CD8-positive, alpha-beta memory T cell (primary cell): Measurements from ENCODE around the gene RGS6. TPM values are rescaled to one million over a fixed set of nuclear protein-coding genes. Genes with fewer than 3 reads are reported as not detected.
A peak's percentile ranks its signal among the peaks of the same experiment; 100 is the strongest.

Experiments
- CTCF ChIA-PET: fragments of 350-600 bp; sonication (Branson Sonifier 250); formaldehyde crosslinking; loops from one replicate; lab custom pipeline; 2021; ENCODE audit warnings: antibody characterized with exemption; lab: Charles Lee
- POLR2A ChIA-PET: fragments of 350-600 bp; sonication (Branson Sonifier 250); formaldehyde crosslinking; loops from one replicate; lab custom pipeline; 2021; ENCODE audit warnings: antibody characterized with exemption; lab: Charles Lee
- DNase-seq, 5 donors: peaks; one replicate each; pipeline versions ENCODE4 v3.0.0 to v3.0.0-alpha.2; 2020 to 2022; ENCODE audit warnings: mixed read lengths in 1 of 5
- H3K27ac ChIP-seq: one replicate; pipeline ENCODE4 v1.7.0; 2013; ENCODE audit warnings: low read depth, mild to moderate bottlenecking, low read length, moderate library complexity
- H3K27me3 ChIP-seq: 2 replicates; pipeline ENCODE4 v1.7.0; 2013; ENCODE audit warnings: low read length, mild to moderate bottlenecking; ENCODE audit not compliant: insufficient read depth, poor library complexity, severe bottlenecking
- H3K36me3 ChIP-seq: 2 replicates; pipeline ENCODE4 v1.7.0; 2013; ENCODE audit warnings: mild to moderate bottlenecking, low read length, moderate library complexity; ENCODE audit not compliant: insufficient read depth
- H3K4me1 ChIP-seq: 2 replicates; pipeline ENCODE4 v1.7.0; 2013; ENCODE audit warnings: mild to moderate bottlenecking, low read length, moderate library complexity; ENCODE audit not compliant: insufficient read depth
- H3K4me3 ChIP-seq: 2 replicates; pipeline ENCODE4 v1.7.0; 2013; ENCODE audit warnings: mild to moderate bottlenecking, low read length
- H3K9me3 ChIP-seq: 2 replicates; pipeline ENCODE4 v1.7.0; 2013; ENCODE audit warnings: mild to moderate bottlenecking, low read length
- H3K27ac Mint-ChIP-seq, 8 donors: one replicate each; pipeline ENCODE4 v1.8.0; 2020 to 2021; ENCODE audit warnings: mixed read lengths in 8 of 8, mild to moderate bottlenecking in 6 of 8, inconsistent platforms in 3 of 8, moderate library complexity in 3 of 8
- H3K27me3 Mint-ChIP-seq, 2 donors: one replicate each; pipeline ENCODE4 v1.8.0; 2020 to 2021; ENCODE audit warnings: mixed read lengths in 2 of 2, mild to moderate bottlenecking in 1 of 2, moderate library complexity in 1 of 2
- H3K36me3 Mint-ChIP-seq, 3 donors: one replicate each; pipeline ENCODE4 v1.8.0; 2020 to 2021; ENCODE audit warnings: mixed read lengths in 3 of 3, inconsistent platforms in 1 of 3, mild to moderate bottlenecking in 1 of 3
- H3K4me1 Mint-ChIP-seq, 3 donors: one replicate each; pipeline ENCODE4 v1.8.0; 2020 to 2021; ENCODE audit warnings: mixed read lengths in 3 of 3, inconsistent platforms in 1 of 3, mild to moderate bottlenecking in 1 of 3
- H3K4me3 Mint-ChIP-seq, 7 donors: one replicate each; pipeline ENCODE4 v1.8.0; 2020 to 2021; ENCODE audit warnings: mixed read lengths in 7 of 7, mild to moderate bottlenecking in 6 of 7, moderate library complexity in 4 of 7, inconsistent platforms in 2 of 7
- H3K9me3 Mint-ChIP-seq, 5 donors: one replicate each; pipeline ENCODE4 v1.8.0; 2020 to 2022; ENCODE audit warnings: mixed read lengths in 5 of 5, mild to moderate bottlenecking in 3 of 5, moderate library complexity in 2 of 5, inconsistent platforms in 1 of 5
- polyA plus RNA-seq: library from polyadenylated mRNA; unstranded; fragments of 300-500 nt; fragmentation: Illumina TruSeq; gene quantifications from one replicate; pipeline ENCODE4 v1.2.3, GENCODE V29; 2021
- total RNA-seq, 2 experiments: library from RNA; stranded (reverse); gene quantifications; one replicate each; pipeline ENCODE4 v1.2.3, GENCODE V29; 2021

Gene RGS6
- total and polyA plus RNA-seq, 3 experiments from 2014 or later: 0.60 to 0.88 TPM; not detected in 1

DNA sequence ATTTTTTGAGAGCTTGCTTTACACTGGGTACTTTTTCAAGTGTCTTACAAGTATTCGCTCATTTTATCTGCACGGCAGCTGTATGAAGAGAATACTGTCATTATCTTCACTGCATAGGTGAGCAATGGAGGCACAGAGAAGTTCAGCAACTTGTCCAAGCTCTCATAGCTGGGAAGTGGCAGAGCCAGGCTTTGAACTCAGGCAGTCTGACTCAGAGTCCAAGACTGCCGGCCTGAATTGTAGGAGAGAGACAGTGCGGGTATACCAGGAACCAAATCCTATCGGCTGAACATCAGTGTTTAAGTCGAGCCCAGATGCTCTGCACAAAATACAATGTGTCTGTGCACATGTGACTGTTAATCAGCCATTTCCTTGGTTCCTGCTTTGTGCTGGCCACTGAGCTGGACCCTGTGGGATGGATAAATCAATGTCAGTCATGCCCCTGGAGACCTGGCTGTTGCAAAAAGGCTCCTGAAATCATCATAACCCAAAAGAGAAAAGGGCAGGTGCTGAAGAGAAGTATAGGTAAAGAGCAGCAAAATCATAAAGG lies 487.1 kb downstream of the RGS6 start:
- H3K9me3 Mint-ChIP-seq: peaks cover 0 to 12% (median 5%) of the 10 kb centered on the region in 5 donors
- Histone ChIP-seq H3K27ac (no peak overlapping the region), H3K27me3 (no peaks in the 10 kb centered on the region), H3K36me3 (no peaks in the 10 kb centered on the region), H3K4me1 (no peaks in the 10 kb centered on the region), H3K9me3 (no peaks in the 10 kb centered on the region), H3K4me3 (no peak overlapping the region)
- peaks cover 0 to 4% (median 0%) of the 10 kb centered on the region in 3 donors for H3K36me3 Mint-ChIP-seq
- ChIA-PET POLR2A (no interaction called here), CTCF (interaction anchor here (2.2 kb wide), 1 partner anchor 16 kb away, joined by 7 read pairs; no protein-coding TSS in a partner anchor)
- peaks cover 25 to 36% of the 10 kb centered on the region in 2 donors for H3K27me3 Mint-ChIP-seq
- H3K27ac Mint-ChIP-seq: no peak overlapping the region
- peaks cover 0 to 7% (median 5%) of the 10 kb centered on the region in 3 donors for H3K4me1 Mint-ChIP-seq
- no peak for DNase-seq
- no peak overlapping the region for H3K4me3 Mint-ChIP-seq

DNA sequence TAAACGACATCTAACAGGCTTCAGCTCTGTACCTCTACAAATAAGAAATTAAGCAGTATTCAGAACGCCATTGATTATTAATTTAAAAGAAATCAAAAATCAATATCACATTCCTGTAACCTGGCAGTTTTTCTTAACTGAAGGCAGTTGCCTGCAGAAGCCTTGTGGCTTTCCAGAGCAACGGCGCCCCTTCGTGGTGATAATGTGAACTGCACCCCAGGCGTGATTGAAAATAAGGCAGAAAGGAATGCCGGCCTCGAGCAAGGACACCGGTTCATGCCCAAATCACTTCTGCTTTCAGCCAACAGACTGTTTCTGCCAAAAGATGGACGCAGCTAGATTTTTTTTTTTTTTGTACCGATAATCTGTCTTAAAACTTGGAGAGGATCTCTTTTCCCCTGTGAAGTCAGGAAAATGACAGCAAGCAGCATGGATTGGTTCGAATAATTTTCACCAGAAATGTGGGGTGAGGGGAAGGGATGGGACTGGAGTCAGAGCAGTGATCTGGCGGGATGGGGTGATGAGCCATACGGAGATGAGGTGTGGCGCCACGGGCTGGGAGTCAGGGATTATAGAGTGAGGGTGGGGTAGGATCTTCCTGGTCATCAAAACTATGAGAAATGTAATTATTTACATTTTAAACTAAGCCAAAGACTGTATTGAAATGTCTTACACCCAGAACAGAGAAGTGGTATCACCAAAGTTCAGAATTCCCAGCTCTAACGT lies 488.7 kb downstream of the RGS6 start:
- ChIA-PET CTCF (interaction anchor here (0.9 to 2.2 kb wide), 2 partner anchors 17 to 18 kb away, joined by 4 to 7 read pairs; no protein-coding TSS in a partner anchor), POLR2A (no interaction called here)
- H3K36me3 ChIP-seq: no peaks in the 10 kb centered on the region
- no peak overlapping the region for H3K4me3 ChIP-seq
- no peaks in the 10 kb centered on the region for H3K27me3 ChIP-seq
- Mint-ChIP-seq H3K36me3 (peaks cover 0 to 4% (median 0%) of the 10 kb centered on the region in 3 donors), H3K4me1 (peaks cover 0 to 7% (median 5%) of the 10 kb centered on the region in 3 donors), H3K4me3 (no peak overlapping the region), H3K27ac (peak overlapping the region in 1 of 8 donors; percentile 63), H3K9me3 (peaks cover 0 to 5% (median 0%) of the 10 kb centered on the region in 5 donors), H3K27me3 (peaks cover 20 to 29% of the 10 kb centered on the region in 2 donors)
- no peaks in the 10 kb centered on the region for H3K9me3 ChIP-seq
- H3K4me1 ChIP-seq: no peaks in the 10 kb centered on the region
- DNase-seq: peak; percentile 29 to 57 (median 46)
- H3K27ac ChIP-seq: no peak overlapping the region

DNA sequence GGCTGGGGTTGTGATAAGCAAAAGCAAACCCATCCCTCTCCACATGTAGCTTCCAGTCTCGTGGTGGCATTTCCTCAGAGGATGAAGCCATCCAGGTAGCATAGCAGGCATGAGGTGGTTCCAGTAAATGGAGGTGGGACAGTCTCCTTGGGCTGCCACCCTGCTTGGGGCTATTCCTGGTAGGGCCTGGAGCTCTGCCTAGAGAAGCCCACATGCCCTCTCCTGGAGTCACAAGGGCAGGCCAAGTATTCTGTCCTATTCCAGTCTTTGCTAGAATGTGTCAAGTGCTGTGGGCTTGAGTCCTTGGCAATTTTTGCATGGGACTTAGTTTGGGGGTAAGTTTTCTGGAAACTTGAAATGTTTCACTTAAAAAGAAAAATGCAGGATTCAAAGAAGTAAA lies 491.7 kb downstream of the RGS6 start:
- H3K27ac ChIP-seq: no peak overlapping the region
- Mint-ChIP-seq H3K4me3 (no peak overlapping the region), H3K27me3 (peaks cover 12 to 36% of the 10 kb centered on the region in 2 donors), H3K9me3 (peaks cover 0 to 7% (median 5%) of the 10 kb centered on the region in 5 donors), H3K4me1 (peaks cover 0 to 7% (median 5%) of the 10 kb centered on the region in 3 donors), H3K36me3 (peaks cover 0 to 9% (median 0%) of the 10 kb centered on the region in 3 donors), H3K27ac (no peak overlapping the region)
- no peaks in the 10 kb centered on the region for H3K9me3 ChIP-seq
- ChIA-PET POLR2A (no interaction called here), CTCF (no interaction called here)
- no peak overlapping the region for H3K4me3 ChIP-seq
- H3K4me1 ChIP-seq: no peaks in the 10 kb centered on the region
- H3K36me3 ChIP-seq: no peaks in the 10 kb centered on the region
- DNase-seq: no peak
- no peaks in the 10 kb centered on the region for H3K27me3 ChIP-seq

DNA sequence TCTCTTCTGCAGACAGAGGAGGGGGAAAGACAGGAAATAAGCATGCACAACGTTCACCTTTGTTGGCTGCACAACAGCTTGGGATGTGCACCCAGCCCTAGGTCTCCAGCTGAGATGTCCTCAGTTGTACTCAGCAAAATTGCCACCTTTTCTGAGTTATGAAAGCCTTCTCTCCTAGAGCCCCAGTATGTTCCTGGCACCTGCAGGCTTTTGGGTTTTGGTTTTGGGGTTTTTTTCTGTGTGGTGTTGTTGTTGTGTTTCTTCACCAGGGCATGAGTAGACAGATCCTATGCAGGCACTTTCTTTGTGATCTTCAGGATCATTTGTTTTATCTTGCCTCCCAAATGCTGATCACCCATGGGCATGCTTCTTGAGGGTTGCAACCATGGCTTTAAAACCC lies 498.2 kb downstream of the RGS6 start:
- Histone ChIP-seq H3K4me3 (no peak overlapping the region), H3K4me1 (no peaks in the 10 kb centered on the region), H3K9me3 (no peaks in the 10 kb centered on the region), H3K27ac (no peak overlapping the region), H3K27me3 (no peaks in the 10 kb centered on the region), H3K36me3 (no peaks in the 10 kb centered on the region)
- Mint-ChIP-seq H3K27ac (peak overlapping the region in 1 of 8 donors; percentile 17), H3K36me3 (peaks cover 0 to 4% (median 0%) of the 10 kb centered on the region in 3 donors), H3K4me3 (no peak overlapping the region), H3K9me3 (peaks cover 0 to 7% (median 3%) of the 10 kb centered on the region in 5 donors), H3K4me1 (no peaks in the 10 kb centered on the region), H3K27me3 (peaks cover 4 to 11% of the 10 kb centered on the region in 2 donors)
- ChIA-PET POLR2A (no interaction called here), CTCF (no interaction called here)
- DNase-seq: no peak

DNA sequence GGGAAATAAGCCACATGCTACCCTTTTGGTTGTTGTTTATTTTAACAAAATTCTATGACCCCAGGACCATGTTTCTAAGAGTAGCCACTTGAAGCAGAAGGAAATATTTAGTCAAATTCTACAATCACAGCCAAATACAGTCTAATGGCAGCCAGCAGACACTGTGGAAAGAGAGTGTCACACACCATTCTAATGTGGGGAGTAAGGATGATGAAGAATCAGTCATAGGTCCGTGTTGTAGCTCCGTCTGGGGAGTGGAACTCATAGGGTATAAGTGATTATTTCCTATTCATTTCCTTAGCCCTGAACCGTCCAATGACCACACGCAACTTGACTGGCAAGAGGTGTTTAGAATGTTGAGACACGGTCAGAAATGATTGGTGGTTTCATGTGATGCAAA lies 500.5 kb downstream of the RGS6 start:
- CTCF ChIA-PET: no interaction called here
- H3K4me3 ChIP-seq: no peak overlapping the region
- no peaks in the 10 kb centered on the region for H3K36me3 ChIP-seq
- Mint-ChIP-seq H3K4me1 (no peaks in the 10 kb centered on the region), H3K36me3 (peaks cover 0 to 4% (median 0%) of the 10 kb centered on the region in 3 donors), H3K9me3 (peaks cover 0 to 4% (median 2%) of the 10 kb centered on the region in 5 donors), H3K4me3 (no peak overlapping the region), H3K27me3 (peaks cover 4 to 6% of the 10 kb centered on the region in 2 donors), H3K27ac (no peak overlapping the region)
- H3K4me1 ChIP-seq: no peaks in the 10 kb centered on the region
- POLR2A ChIA-PET: no interaction called here
- DNase-seq: no peak
- no peak overlapping the region for H3K27ac ChIP-seq
- H3K9me3 ChIP-seq: no peaks in the 10 kb centered on the region
- H3K27me3 ChIP-seq: no peaks in the 10 kb centered on the region

DNA sequence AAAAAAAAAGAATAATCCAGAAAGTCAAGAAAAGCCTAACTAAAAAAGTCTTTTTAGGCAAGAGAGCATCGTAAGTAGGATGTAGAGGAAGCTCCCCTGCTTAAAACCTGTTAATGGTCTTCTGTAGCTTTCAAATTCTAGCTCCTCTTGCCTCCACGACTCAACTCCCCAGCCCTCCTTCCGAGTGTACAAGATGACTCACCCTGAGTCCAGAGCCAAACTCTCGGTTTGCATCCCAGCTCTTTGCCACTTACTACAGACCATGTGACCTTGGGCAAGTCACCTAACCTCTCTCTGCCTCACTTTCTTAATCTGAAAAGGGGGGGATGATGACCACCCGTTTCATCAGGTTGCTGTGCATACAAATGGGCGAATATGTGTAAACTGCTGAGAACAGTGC lies 501.3 kb downstream of the RGS6 start:
- DNase-seq: no peak
- H3K4me1 ChIP-seq: no peaks in the 10 kb centered on the region
- no peaks in the 10 kb centered on the region for H3K9me3 ChIP-seq
- H3K4me1 Mint-ChIP-seq: no peaks in the 10 kb centered on the region
- peaks cover 0 to 2% (median 0%) of the 10 kb centered on the region in 5 donors for H3K9me3 Mint-ChIP-seq
- peaks cover 0 to 4% of the 10 kb centered on the region in 2 donors for H3K27me3 Mint-ChIP-seq
- no peak overlapping the region for H3K27ac ChIP-seq
- ChIA-PET CTCF (interaction anchor here (1.2 kb wide), 1 partner anchor 11 kb away, joined by 3 read pairs; no protein-coding TSS in a partner anchor), POLR2A (no interaction called here)
- H3K27ac Mint-ChIP-seq: no peak overlapping the region
- no peaks in the 10 kb centered on the region for H3K36me3 Mint-ChIP-seq
- no peak overlapping the region for H3K4me3 Mint-ChIP-seq
- H3K27me3 ChIP-seq: no peaks in the 10 kb centered on the region
- no peaks in the 10 kb centered on the region for H3K36me3 ChIP-seq
- H3K4me3 ChIP-seq: no peak overlapping the region

DNA sequence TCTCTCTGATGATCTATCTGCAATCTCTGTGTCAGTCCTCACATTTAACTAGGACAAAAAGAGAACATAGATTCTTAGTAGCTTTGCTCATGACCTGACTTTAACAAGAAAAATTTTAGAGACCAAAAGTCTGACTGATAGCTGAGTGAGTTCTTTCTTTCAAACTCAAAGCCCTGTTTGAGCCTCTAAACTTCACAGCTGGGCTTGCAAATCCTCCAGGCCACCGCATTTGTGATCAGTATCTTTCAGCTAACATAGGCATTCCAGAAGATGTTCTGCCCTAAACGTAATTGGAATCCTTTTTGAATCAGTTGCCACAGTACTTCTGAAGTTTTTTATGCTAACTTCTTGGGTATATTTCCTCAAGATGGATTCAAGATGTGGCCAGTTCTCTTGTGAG lies 502.6 kb downstream of the RGS6 start:
- Histone ChIP-seq H3K4me1 (peaks cover 6% of the 10 kb centered on the region), H3K27ac (no peak overlapping the region), H3K36me3 (no peaks in the 10 kb centered on the region), H3K4me3 (no peak overlapping the region), H3K27me3 (no peaks in the 10 kb centered on the region), H3K9me3 (no peaks in the 10 kb centered on the region)
- H3K9me3 Mint-ChIP-seq: no peaks in the 10 kb centered on the region
- H3K4me3 Mint-ChIP-seq: no peak overlapping the region
- POLR2A ChIA-PET: no interaction called here
- H3K27me3 Mint-ChIP-seq: peaks cover 0 to 1% of the 10 kb centered on the region in 2 donors
- no peak for DNase-seq
- H3K36me3 Mint-ChIP-seq: no peaks in the 10 kb centered on the region
- H3K27ac Mint-ChIP-seq: no peak overlapping the region
- H3K4me1 Mint-ChIP-seq: peaks cover 10 to 13% (median 11%) of the 10 kb centered on the region in 3 donors
- CTCF ChIA-PET: no interaction called here

DNA sequence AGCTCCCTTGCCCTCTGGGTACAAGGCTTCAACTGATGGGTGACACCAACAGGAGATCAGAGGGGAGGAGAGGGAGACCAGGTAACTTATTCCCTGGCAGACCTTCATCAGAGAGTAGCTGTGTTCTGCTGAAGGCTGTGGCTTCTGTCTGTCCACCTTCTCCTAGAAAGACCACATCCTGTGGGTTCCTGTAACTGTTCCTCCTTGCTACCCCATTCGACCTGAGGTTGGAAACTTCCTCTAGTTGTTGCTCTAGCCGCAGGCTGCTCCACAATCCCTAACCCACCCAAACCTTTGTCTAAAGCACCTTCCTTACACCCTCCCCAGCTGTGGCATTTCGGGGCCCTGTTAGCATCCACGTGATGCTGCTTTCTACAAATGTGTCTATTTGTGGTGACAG lies 507.5 kb downstream of the RGS6 start:
- H3K4me3 Mint-ChIP-seq: peak overlapping the region in 4 of 7 donors; percentile 4 to 35 (median 16)
- POLR2A ChIA-PET: no interaction called here

More for the DNA sequence above, 507.5 kb downstream of the RGS6 start:
- Histone ChIP-seq H3K36me3 (no peaks in the 10 kb centered on the region), H3K27ac (no peak overlapping the region), H3K4me3 (no peak overlapping the region), H3K4me1 (peaks cover 29% of the 10 kb centered on the region), H3K9me3 (no peaks in the 10 kb centered on the region), H3K27me3 (no peaks in the 10 kb centered on the region)
- CTCF ChIA-PET: interaction anchor here (1.5 kb wide), 1 partner anchor 19 kb away, joined by 4 read pairs; no protein-coding TSS in a partner anchor
- no peaks in the 10 kb centered on the region for H3K9me3 Mint-ChIP-seq
- H3K36me3 Mint-ChIP-seq: no peaks in the 10 kb centered on the region
- peaks cover 37 to 52% (median 48%) of the 10 kb centered on the region in 3 donors for H3K4me1 Mint-ChIP-seq
- no peaks in the 10 kb centered on the region for H3K27me3 Mint-ChIP-seq
- peak overlapping the region in 7 of 8 donors; percentile 3 to 80 (median 37) for H3K27ac Mint-ChIP-seq
- no peak for DNase-seq
